ENCODE measurements around the gene UPK3B.
"Not testable (repeated sequence)": the region's sequence is repeated elsewhere in the genome, so short reads cannot be mapped to it uniquely, and the experiment has no call there.

The UPK3B gene

GRCh38 chr7:76513817-76514799 is 3.8 kb downstream of the UPK3B start:
- DNase-seq, result no peak

GRCh38 chr7:76514926-76515771 is 4.8 kb downstream of the UPK3B start:
- DNase-seq, result no peak

- no peak for DNase-seq
Measured at GRCh38 chr7:76515999-76516443, 5.7 kb downstream of the UPK3B start.

GRCh38 chr7:76516932-76517331 is 6.6 kb downstream of the UPK3B start:
- DNase-seq, result not testable (repeated sequence)

GRCh38 chr7:76526183-76526582 is 15.8 kb downstream of the UPK3B start:
- DNase-seq, result not testable (repeated sequence)

GRCh38 chr7:76531643-76532042 is 21.3 kb downstream of the UPK3B start:
- DNase-seq, result not testable (repeated sequence)

- DNase-seq, result not testable (repeated sequence)
Measured at GRCh38 chr7:76543197-76543596, 32.8 kb downstream of the UPK3B start, which contains the start of gene SPDYE16. Gene SPDYE16 (minus strand): TSS chr7:76543297. CDS start chr7:76541459, 1,838 bp downstream.

GRCh38 chr7:76549025-76549854 is 38.9 kb downstream of the UPK3B start:
- DNase-seq, result peak; percentile 88

GRCh38 chr7:76549855-76550248 is 39.5 kb downstream of the UPK3B start:
- not testable (repeated sequence) for DNase-seq

GRCh38 chr7:76551992-76552391 is 41.6 kb downstream of the UPK3B start:
- not testable (repeated sequence) for DNase-seq

GRCh38 chr7:76559685-76560084 is 49.3 kb downstream of the UPK3B start:
- not testable (repeated sequence) for DNase-seq

- DNase-seq, result not testable (repeated sequence)
Measured at GRCh38 chr7:76560157-76560556, 49.8 kb downstream of the UPK3B start.

- not testable (repeated sequence) for DNase-seq
Measured at GRCh38 chr7:76561342-76561741, 51.0 kb downstream of the UPK3B start.

GRCh38 chr7:76565001-76565400 is 54.6 kb downstream of the UPK3B start:
- not testable (repeated sequence) for DNase-seq

Measured in activated effector memory CD4-positive, alpha-beta T cell treated with Interleukin-2 at 50 U/mL for 16 hours (primary cell).